Muscle of back (tissue), 11 donors: ENCODE measurements around the gene IL17RE. TPM values are rescaled to one million over a fixed set of nuclear protein-coding genes. Genes with fewer than 3 reads are reported as not detected.
"Not testable (repeated sequence)": the region's sequence is repeated elsewhere in the genome, so short reads cannot be mapped to it uniquely, and the experiment has no call there.

Experiments
- DNase-seq, 3 donors: peaks; one replicate each; pipeline versions ENCODE4 v3.0.0 to v3.0.0-alpha.2; 2013
- polyA plus RNA-seq, 10 donors: library from polyadenylated mRNA; unstranded; fragments of 120-200 nt; gene quantifications; one replicate each; pipeline ENCODE4 v1.2.1, GENCODE V29; 2013; ENCODE audit not compliant: insufficient read length in 10 of 10

The IL17RE gene
- polyA plus RNA-seq, 10 donors = 0.97 to 14.4 (median 1.7) TPM

DNA sequence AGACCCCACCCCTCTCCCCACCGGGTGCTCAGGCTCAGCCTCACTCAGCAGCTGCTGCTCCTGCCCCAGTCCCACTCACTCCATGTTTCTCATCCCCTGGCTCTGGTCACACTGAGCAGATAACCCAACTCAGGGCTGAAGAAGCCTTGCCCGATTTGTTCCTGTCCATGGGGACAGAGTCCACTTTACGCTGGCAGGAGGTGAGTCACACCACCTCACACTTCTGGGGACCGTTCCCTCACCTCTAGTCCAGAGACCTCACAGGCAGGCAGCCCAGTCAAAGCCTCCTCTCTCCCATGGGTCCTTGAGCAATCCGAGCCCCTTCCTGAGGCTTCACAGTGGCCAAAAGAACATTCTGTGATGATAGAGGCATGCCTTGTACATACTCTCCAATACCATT lies 23.9 kb upstream of the IL17RE start:
- DNase-seq = no peak

DNA sequence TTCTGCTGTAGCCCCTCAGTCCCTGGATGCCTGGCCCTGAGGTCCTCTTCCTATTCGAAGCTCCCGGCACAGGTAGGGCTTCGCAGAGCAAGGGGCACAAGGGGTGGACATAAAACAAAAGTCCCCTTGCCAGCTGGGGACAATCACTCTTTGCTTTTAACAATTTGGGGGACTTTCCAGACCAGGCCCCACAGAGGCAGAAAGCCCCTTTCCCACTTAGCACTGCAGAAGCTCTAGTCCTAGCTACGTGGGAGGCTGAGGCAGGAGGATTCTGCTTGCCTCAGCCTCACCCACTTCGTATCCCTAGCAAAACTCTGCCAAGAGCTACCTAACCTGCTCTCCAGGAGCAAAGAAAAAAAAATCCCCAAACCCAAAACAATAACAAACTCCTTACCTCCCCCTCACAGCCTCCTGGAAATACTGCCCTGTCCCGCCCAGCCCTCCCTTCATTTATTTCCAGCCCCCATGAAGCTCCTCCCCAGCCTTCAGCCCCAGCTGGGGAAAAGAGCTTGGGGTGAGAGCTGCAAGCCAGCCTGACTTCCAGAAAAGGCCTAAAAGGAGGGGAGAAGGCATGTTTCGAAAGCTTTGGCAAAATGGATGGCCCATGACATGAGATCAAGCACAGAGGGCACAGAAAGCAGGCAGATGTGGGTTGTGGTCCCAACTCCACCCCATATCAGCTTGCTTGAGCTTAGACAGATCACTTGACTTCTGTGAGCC lies 22.7 kb upstream of the IL17RE start, which contains the start of gene CIDEC:
Gene CIDEC, minus strand, starts transcription at position 424 of the 720 bp plus-strand sequence. CDS start 1,767 bp downstream, outside the sequence.
- no peak for DNase-seq

DNA sequence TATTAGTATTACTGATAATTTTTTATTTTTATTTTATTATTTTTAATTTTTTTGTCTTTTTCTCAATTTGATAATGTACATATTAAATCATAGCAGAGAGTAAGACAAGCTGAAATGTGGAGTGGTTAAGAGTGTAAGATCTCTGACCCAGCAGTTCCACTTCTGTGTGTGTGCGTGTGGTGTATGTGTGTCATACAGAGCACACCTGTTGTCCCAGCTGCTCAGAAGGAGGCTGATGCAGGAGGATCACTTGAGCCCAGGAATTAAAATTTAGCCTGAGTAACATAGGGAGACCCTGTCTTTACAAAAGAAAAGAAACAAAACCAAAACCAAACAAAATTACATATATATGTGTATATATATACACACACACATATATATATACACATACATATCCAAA lies 21.2 kb upstream of the IL17RE start:
- peak in 1 of 3 donors; percentile 41 for DNase-seq

DNA sequence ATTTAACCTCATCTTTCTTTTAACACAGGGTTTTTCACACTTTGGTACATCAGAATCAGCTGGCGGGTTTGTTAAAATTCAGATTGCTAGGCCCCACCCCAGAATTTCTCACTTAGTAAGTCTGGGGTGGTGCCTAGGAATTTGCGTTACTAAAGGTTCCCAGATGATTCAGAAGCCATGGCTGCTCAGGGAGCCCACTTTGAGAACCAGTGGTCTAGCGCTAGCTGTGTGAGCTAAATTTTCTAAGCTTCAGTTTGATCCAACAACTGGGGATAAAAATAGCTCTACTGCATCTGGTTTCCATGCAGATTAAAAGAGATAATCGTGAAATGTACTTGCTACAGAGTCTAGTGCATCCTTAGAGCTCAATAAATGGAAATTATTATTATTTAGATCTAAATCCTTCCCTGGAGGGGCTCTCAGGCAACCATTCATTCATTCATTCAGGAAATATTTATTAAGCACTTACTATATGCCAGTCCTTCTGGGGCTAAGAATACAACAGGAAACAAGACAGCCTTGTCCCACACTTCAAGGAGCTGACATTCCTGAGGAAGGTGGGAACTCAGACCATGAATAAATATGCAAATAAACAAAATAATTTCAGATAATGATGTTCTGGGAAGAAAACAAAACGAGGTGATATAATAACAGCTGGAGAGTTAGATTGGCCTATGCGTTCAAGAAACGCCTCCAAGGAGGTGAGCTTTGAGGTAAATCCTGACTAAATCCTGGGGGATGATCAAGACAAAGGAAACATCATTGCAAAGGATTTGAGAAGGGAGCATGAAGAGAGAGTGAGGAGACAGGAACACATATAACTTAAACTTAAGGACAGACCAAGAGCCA lies 18.7 kb upstream of the IL17RE start:
- DNase-seq = no peak

DNA sequence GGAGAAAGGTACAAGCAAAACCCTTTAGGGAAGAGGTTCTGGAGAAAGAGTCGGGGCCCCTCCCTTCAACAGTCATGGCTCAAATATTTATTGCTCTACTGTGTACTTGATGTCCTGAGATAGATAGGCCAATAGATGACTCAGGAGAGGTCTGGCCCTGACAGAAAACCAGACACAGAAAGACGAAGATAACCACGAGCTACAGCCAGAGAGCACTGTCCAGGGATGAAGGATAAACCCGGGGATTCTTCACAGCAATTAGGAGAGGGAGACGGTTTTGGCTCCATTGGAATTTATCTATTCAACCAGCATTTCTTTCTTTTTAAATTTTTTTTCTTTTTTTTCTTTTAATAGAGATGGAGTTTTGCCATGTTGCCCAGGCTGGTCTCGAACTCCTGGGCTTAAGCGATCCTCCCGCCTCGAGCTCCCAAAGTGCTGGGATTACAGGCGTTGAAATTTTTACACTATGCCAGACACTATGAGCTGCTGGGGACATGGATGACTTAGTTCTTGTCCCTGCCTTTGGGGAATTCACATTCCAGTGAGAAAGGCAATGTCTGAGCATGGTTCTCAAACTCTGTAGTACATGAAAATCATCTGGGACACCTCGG lies 18.0 kb upstream of the IL17RE start:
- peak in 1 of 3 donors; percentile 58 for DNase-seq

DNA sequence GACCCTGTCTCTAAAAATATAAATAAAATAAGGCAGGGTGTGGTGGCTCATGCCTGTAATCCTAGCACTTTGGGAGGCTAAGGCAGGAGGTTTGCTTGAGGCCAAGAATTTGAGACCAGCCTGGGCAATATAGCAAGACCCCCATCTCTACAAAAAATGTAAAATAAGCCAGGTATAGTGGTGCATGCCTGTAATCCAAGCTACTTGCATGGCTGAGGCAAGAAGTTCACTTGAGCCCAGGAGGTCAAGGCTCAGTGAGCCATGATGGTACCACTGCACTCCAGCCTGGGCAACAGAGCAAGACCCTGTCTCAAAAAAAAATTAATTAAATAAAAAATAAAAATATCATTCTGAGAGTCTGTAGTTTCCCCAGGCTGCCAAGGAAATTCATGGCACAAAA lies 16.3 kb upstream of the IL17RE start:
- DNase-seq = no peak

DNA sequence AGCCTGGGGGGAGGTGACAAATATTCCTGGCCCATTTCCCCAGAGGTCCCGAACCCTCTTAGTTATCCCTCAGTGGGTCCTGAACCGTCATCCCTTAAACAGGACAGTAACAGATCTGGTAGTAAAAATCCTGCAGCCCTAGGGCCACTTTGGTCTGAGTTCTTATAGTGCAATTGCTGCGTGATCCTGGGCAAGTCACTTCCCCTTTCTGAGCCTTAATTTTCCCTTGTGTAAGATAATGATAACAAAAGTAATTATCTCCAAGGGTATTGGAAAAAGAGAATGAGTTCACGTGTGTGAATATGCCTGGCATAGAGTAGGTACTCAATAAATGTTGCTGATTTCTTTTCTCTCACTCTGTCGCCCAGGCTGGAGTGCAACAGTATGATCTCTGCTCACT lies 15.2 kb upstream of the IL17RE start:
- DNase-seq = no peak

DNA sequence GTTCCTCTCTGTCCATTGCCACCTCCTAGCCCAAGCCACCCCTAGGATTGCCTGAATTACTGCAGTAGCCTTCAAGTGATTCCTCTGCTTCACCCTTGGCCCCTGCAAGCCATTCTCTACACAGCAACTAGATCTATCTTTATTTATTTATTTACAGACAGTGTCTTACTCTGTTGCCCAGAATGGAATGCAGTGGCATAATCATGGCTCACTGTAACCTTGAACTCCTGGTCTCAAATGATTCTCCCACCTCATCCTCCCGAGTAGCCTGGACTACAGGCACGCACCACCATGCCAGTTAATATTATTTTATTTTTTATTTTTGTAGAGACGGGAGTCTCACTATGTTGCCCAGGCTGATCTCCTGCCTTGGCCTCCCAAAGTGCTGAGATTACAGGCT lies 14.1 kb upstream of the IL17RE start:
- DNase-seq = no peak

DNA sequence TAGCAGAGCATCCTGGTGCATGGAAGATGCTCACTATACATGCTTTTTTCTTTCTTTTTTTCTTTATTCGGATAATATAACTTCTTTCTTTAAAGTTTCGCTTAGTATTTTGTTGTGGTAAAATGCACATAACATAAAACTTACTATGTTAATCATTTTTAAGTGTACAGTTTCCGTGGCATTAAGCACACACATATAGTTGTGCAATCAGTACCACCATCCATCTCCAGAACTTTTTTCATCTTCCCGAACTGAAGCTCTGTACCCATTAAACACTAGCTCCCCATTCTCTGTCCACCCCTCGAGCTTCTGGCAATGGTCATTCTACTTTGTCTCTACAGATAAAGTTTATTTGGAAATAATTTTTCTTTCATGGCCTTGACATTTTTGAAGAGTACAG lies 13.2 kb upstream of the IL17RE start:
- DNase-seq = no peak

DNA sequence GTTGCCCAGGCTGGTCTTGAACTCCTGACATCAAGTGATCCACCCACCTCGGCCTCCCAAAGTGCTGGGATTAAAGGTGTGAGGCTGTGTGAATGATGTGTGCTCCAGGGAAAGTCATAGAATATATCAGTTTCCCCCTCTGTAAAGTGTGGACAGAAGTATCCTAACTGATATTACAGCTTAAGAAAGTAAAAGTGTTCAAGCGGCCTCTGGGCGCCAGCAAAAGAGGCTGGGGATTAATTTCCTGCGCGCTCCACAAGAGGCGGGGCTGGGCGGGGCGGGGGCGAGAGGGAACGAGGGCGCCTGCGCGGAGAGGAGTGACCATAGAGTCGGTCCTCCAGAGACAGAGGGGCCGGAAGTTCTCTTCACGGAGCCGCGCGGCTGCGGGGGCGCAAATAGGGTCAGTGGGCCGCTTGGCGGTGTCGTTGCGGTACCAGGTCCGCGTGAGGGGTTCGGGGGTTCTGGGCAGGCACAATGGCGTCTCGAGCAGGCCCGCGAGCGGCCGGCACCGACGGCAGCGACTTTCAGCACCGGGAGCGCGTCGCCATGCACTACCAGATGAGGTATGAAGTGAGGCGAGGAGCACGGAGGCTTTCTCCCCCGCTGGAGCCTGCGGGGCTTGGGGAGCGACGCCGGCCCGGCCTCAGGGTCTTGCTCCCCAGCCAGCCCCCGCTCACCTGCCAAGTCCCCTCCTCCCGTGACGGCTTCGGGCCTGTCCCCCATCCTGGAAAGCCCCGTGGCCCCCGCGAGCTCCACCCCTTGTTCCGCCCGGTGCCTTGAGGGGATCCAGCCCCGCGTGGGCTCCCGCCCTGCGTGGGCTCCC lies 12.2 kb upstream of the IL17RE start, which contains the start of gene JAGN1:
Gene JAGN1, plus strand, starts transcription at position 362 of the 823 bp plus-strand sequence. Its CDS starts 113 bp downstream, at position 475.
- DNase-seq = peak; percentile 88 to 96 (median 92)

DNA sequence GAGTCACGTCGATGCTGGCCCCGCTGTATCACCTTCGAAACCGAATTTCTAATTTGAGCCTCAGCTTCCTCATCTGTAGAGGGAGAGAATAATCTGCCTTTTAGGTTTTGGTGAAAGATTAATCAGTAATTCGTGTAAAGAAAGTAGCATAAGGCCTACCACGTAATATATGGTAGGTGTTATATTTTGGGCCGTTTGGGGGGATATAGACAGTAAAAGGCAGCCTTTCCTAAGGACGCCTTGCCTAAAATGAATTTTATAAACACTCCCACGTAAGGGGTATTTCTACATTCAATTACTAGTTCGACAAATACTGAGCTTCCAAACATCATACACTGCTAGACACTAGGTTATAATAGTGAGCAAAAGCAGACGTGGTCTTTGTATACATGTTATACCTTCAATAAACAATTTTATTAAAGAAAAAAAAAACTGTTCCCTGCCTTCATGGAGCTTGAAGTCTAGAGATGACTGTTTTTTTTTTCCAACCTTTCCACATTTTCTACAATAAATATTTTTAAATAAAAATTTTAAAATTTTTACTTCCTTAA lies 11.5 kb upstream of the IL17RE start:
- no peak for DNase-seq

DNA sequence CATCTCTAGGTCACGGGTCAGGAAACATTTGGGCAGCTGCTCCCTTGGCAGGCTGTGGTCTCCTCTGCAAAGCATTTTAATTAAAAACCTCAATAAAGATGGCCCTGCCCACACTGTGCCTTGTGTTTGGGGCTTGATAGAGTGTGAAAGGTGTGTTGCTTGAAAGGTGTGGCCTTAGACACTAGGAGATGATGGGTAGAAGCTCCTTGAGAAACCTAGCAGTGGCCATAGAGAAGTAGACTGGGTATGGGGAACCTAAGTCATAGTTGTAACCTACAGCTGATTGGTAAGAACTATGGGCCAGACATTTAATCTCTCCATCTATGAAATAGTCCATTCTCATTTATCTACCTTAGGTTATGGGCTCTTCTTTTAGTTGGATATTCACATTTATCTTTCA lies 8.9 kb upstream of the IL17RE start:
- DNase-seq = no peak

DNA sequence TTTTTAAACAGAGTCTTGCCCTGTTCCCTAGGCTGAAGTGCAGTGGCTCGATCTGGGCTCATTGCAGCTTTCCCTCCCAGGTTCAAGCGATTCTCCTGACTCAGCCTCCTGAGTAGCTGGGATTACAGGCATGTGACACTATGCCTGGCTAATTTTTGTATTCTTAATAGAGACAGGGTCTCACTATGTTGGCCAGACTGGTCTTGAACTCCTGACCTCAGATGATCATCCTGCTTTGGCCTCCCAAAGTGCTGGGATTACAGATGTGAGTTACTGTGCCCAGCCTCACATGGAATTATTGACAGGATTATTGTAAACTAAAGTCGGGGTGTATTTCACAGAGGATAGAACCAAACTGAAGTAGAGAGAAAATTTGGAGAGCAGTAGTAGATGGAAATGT lies 6.9 kb upstream of the IL17RE start:
- DNase-seq = not testable (repeated sequence)

DNA sequence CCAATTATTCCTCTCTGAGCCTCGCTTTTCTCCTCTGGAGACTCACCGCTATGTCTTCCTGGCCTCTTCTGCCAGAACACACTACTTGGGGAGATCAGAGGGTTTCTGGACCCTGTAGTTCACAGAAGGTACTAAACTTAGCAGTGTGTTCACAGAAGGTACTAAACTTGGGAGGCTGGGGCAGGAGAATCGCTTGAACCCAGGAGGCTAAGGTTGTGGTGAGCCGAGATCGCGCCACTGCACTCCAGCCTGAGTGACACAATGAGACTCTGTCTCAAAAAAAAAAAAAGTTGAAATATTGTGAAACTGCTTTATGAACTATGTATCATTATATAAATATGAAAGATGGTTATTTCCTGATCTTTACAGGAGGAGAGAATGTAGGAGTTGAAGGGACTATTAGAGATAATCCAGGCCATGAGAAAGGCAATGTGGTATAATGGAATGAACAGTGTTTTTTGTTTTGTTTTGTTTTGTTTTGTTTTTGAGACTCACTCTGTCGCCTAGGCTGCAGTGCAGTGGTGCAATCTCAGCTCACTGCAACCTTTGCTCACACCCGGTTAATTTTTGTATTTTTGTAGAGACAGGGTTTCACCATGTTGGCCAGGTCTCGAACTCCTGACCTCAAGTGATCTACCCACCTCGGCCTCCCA lies 5.8 kb upstream of the IL17RE start:
- not testable (repeated sequence) for DNase-seq

DNA sequence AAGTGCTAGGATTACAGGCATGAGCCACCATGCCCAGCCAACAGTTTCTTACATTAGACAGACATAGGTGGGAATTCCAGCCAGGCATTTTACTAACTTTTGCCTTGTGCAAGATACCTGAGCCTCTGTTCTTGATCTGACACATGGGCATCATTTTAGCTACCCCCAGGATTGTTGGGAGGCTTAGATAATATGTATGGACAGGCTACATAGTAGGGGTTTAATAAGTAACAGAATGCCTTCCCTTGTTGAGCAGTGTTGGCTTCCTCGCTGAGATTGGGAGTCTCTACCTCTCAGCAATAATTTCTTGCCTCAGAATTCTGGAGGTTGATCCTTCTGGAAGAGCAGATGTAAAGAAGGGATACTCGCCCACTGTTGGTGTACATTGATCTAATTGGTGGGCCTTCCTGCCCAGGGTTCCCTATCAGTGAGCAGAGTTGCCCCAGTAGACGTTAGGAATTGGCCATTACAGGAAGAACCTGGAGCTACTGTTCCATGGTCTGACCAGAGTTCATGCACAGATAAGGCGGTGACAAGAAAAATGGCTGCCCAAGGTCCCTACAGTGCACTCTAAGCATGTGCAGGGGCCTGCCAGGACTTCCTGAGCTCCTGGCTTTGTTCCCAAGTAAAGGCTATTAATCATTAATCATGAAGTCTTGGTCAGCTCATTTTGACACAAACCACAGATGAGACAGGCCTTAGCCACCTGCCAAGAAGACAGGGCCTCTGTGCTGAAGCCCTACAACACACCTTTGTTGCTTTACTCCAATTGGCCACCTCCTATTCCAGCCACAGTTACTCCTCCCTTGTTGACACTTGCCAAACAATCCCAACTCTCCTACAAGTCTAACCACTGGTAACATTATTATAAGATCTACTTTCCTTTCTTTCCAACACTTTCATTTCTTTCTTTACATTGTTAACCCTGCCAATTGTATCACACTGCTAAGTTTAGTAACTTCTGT lies 5.0 kb upstream of the IL17RE start:
- DNase-seq = no peak

DNA sequence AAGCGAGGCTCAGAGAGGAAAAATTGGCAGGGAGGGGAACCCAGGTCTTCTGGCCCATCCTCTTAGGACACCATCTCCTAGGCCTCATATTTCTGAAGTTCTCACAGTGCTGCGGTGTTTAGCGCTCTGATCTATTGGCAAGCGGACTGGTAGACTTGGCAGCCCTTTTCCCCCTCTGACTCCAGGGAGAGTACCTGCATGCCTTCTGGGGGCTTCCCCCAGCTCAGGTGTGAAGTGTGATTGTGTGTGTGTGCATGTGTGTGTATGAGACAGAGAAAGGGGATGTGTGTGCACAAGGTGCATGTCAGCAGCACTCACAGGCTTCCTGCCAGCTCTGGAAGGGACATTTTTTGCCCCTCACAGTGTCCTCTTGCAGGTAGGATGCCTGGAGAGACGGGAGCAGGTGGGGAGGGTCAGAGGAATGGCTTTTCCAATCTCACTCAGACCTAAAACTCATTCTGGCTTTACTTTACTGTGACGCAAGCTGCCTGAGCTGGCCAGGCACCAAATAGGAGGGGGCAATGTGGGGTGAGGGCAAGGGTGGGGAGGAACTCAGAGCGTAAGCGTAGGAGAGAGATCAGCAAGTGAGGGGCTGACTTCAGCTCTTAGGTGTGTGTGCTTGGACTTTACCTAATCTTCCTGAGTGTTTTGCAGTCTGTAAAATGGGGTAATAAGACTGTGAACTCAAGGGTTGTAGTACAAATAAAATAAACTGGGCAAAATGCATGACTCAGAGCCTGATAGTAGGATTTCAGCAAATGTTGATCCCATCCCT lies 4.0 kb upstream of the IL17RE start:
- DNase-seq = no peak

DNA sequence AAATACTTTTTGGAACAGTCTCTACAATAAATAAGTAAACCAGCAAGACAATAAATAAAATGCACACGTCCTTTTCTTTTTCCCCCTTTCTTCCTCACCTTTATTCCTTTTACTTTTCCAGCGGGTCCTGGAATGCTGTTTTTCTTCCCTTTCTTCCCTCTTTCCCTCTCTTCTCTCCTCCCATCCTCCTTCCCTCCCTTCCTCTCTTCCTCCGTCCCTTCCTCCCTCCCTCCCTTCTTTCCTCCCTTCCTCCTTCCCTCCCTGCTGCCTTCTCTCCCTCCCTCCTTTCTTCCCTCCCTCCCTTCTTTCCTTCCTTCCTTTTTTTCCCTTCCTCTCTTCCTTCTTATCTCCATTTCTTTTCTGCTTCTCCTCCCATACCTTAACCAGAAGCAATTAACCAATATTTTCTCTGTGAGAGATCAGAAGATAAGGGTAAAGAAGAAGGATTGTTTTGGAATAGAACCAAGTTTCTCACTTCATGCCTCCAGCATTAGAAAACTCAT lies 3.3 kb upstream of the IL17RE start:
- DNase-seq = no peak

DNA sequence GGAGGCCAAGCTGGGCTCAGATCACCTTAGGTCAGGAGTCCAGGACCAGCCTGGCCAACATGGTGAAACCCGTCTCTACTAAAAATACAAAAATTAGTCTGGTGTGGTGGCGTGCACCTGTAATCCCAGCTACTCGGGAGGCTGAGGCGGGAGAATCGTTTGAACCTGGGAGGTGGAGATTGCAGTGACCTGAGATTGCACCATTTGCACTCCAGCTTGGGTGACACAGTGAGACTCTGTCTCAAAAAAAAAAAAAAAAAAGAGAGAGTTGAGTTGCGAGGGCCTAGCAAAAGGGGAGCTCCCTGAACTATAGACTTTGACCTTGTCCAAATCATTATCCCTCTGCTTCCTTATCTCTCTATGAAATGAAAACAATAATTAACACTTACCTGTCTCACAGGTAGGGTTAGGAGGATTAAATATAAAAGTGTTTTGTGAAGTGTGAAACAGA lies 1.7 kb upstream of the IL17RE start:
- DNase-seq = not testable (repeated sequence)
